ENCODE measurements around the gene CHCHD3. TPM values are rescaled to one million over a fixed set of nuclear protein-coding genes. Genes with fewer than 3 reads are reported as not detected.

Gene CHCHD3
- total RNA-seq, 1 experiment from 2014 or later = 102 TPM

DNA sequence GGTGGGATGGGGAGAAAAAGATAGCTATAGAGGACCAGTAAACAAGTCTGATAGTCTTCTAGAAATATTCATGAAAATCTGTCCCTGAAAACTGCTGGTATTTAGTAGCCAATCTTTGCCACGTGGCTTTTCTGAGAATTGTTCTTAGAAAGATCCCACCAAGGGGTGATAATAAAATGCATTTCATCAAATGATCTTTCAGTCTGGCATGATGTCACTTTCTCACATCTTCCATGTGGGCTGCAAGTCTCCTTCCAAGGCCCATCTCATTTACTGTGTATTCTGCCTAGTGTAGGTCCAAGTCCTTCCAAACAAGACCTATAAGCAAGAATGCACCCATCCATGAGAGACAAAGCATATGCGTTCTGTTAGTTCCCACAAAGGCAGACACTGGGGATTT is 226.0 kb downstream of the CHCHD3 start:
- no peaks in the 10 kb centered on the region for H3K9me3 Mint-ChIP-seq (ENCODE audit: unreplicated experiment)
- no peaks in the 10 kb centered on the region for H3K9me3 ChIP-seq
- no TSS peak for BruUV-seq (replicated peaks)
- no peak for DNase-seq
- no peak overlapping the region for H3K4me3 ChIP-seq (ENCODE audit: low read depth, low read length)
- no peaks in the 10 kb centered on the region for H3K27me3 Mint-ChIP-seq (ENCODE audit: insufficient read depth, unreplicated experiment)
- TF ChIP-seq, protein P1, sequence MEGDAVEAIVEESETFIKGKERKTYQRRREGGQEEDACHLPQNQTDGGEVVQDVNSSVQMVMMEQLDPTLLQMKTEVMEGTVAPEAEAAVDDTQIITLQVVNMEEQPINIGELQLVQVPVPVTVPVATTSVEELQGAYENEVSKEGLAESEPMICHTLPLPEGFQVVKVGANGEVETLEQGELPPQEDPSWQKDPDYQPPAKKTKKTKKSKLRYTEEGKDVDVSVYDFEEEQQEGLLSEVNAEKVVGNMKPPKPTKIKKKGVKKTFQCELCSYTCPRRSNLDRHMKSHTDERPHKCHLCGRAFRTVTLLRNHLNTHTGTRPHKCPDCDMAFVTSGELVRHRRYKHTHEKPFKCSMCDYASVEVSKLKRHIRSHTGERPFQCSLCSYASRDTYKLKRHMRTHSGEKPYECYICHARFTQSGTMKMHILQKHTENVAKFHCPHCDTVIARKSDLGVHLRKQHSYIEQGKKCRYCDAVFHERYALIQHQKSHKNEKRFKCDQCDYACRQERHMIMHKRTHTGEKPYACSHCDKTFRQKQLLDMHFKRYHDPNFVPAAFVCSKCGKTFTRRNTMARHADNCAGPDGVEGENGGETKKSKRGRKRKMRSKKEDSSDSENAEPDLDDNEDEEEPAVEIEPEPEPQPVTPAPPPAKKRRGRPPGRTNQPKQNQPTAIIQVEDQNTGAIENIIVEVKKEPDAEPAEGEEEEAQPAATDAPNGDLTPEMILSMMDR (IDR thresholded peaks at IDR 0.05; ENCODE audit: insufficient read depth in 1 of 2, low read depth in 1 of 2, low read length in 1 of 2, severe bottlenecking in 1 of 2, unreplicated experiment in 1 of 2) = no peak
- H3K4me1 Mint-ChIP-seq (ENCODE audit: low read depth, unreplicated experiment) = peaks cover 11% of the 10 kb centered on the region
- intact Hi-C loops (cut with micrococcal nuclease; ENCODE audit: unreplicated experiment) = no loop called here
- no peak overlapping the region for H3K27ac Mint-ChIP-seq (ENCODE audit: unreplicated experiment)
- CTCF ChIA-PET = no interaction called here
- POLR2A ChIA-PET = no interaction called here
- H3K36me3 ChIP-seq (ENCODE audit: control insufficient read depth, insufficient read depth, low read length) = no peaks in the 10 kb centered on the region
- no peaks in the 10 kb centered on the region for H3K27me3 ChIP-seq (replicated peaks; ENCODE audit: control insufficient read depth, insufficient read depth, low read length)
- H3K4me1 ChIP-seq = no peaks in the 10 kb centered on the region
- peaks cover 6% of the 10 kb centered on the region for H3K36me3 Mint-ChIP-seq (ENCODE audit: insufficient read depth, unreplicated experiment)
- H3K4me3 Mint-ChIP-seq (ENCODE audit: unreplicated experiment) = no peak overlapping the region

DNA sequence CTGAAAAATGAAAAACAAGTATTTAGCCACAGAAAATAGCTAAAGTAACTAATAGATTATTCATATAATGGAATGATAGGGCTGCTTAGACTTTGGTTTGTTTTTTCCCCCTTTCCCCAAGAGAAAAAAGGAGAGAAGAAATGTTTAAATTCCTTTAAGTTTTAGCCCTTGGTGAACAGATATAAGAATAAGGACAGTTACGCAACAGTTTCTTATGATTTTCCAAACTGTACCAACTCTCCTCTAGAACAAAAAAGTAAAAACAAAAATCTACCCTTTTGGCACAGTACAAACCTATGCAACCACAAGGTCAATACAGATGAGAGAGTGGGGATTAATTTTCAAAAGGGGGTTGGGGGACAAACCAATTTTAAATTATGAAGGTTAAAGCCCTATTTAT is 227.7 kb downstream of the CHCHD3 start:
- intact Hi-C loops (cut with micrococcal nuclease; ENCODE audit: unreplicated experiment) = no loop called here
- POLR2A ChIA-PET = no interaction called here
- no peak overlapping the region for H3K4me3 Mint-ChIP-seq (ENCODE audit: unreplicated experiment)

DNA sequence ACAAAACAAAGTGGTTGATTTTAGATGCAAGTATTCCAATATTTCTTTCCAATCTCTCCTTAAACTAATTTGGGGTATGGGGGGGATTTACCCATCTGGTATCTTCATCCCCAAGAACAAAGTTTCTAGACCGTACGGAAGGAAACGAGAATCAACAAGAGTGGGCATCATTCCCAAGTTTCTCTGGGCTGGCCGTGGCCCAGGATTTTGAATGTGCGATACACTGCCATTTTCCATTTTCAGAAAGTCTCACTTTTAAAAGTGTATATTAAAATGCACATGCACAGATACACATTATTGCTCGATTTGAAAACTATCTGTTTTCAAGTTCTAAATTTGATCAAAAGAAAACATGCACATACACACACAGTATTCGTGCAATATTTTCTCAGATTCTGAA is 234.5 kb downstream of the CHCHD3 start:
- Mint-ChIP-seq H3K36me3 (ENCODE audit: insufficient read depth, unreplicated experiment) (peaks cover 2% of the 10 kb centered on the region), H3K4me3 (ENCODE audit: unreplicated experiment) (no peak overlapping the region), H3K27ac (ENCODE audit: unreplicated experiment) (no peak overlapping the region), H3K27me3 (ENCODE audit: insufficient read depth, unreplicated experiment) (no peaks in the 10 kb centered on the region), H3K4me1 (ENCODE audit: low read depth, unreplicated experiment) (peaks cover 11% of the 10 kb centered on the region), H3K9me3 (ENCODE audit: unreplicated experiment) (no peaks in the 10 kb centered on the region)
- intact Hi-C loops (cut with micrococcal nuclease; ENCODE audit: unreplicated experiment) = no loop called here
- ChIA-PET CTCF (no interaction called here), POLR2A (no interaction called here)
- Histone ChIP-seq H3K27me3 (replicated peaks; ENCODE audit: control insufficient read depth, insufficient read depth, low read length) (no peaks in the 10 kb centered on the region), H3K36me3 (ENCODE audit: control insufficient read depth, insufficient read depth, low read length) (no peaks in the 10 kb centered on the region), H3K9me3 (no peaks in the 10 kb centered on the region), H3K4me3 (ENCODE audit: low read depth, low read length) (no peak overlapping the region), H3K4me1 (peaks cover 7% of the 10 kb centered on the region; the same call in 1 of the 2 replicates)
- no peak for DNase-seq
- no TSS peak for BruUV-seq (replicated peaks)
- TF ChIP-seq, protein P1 (IDR thresholded peaks at IDR 0.05; ENCODE audit: insufficient read depth in 1 of 2, low read depth in 1 of 2, low read length in 1 of 2, severe bottlenecking in 1 of 2, unreplicated experiment in 1 of 2) = no peak

More for the DNA sequence above, 227.7 kb downstream of the CHCHD3 start:
- TF ChIP-seq, protein P1 (IDR thresholded peaks at IDR 0.05; ENCODE audit: insufficient read depth in 1 of 2, low read depth in 1 of 2, low read length in 1 of 2, severe bottlenecking in 1 of 2, unreplicated experiment in 1 of 2) = no peak
- Mint-ChIP-seq H3K4me1 (ENCODE audit: low read depth, unreplicated experiment) (peaks cover 11% of the 10 kb centered on the region), H3K9me3 (ENCODE audit: unreplicated experiment) (no peaks in the 10 kb centered on the region), H3K36me3 (ENCODE audit: insufficient read depth, unreplicated experiment) (peaks cover 6% of the 10 kb centered on the region), H3K27me3 (ENCODE audit: insufficient read depth, unreplicated experiment) (no peaks in the 10 kb centered on the region), H3K27ac (ENCODE audit: unreplicated experiment) (no peak overlapping the region)
- H3K9me3 ChIP-seq = no peaks in the 10 kb centered on the region
- no peaks in the 10 kb centered on the region for H3K36me3 ChIP-seq (ENCODE audit: control insufficient read depth, insufficient read depth, low read length)
- H3K4me3 ChIP-seq (ENCODE audit: low read depth, low read length) = no peak overlapping the region
- CTCF ChIA-PET = no interaction called here
- no peaks in the 10 kb centered on the region for H3K4me1 ChIP-seq
- no TSS peak for BruUV-seq (replicated peaks)
- no peaks in the 10 kb centered on the region for H3K27me3 ChIP-seq (replicated peaks; ENCODE audit: control insufficient read depth, insufficient read depth, low read length)
- no peak for DNase-seq
